ENCODE data around the gene BRD2. TPM values are rescaled to one million over a fixed set of nuclear protein-coding genes. Genes with fewer than 3 reads are reported as not detected.

The BRD2 gene
- total RNA-seq, 2 donors from 2014 or later: 134 to 169 TPM

- H3K27ac ChIP-seq: no peak overlapping the region
- no peak overlapping the region for H3K4me3 ChIP-seq
- no peak for TF ChIP-seq CTCF (IDR thresholded peaks at IDR 0.05)
- no peaks in the 10 kb centered on the region for H3K36me3 ChIP-seq
- no peaks in the 10 kb centered on the region for H3K9me3 ChIP-seq
- DNase-seq (ENCODE audit: low spot score) (no peak), ATAC-seq (ENCODE audit: insufficient number of reproducible peaks, low FRiP score, low read depth) (no peak)
- no peaks in the 10 kb centered on the region for H3K27me3 ChIP-seq (replicated peaks; ENCODE audit: insufficient read depth)
- no peaks in the 10 kb centered on the region for H3K4me1 ChIP-seq (ENCODE audit: control insufficient read depth in 1 of 2, low read depth in 2 of 2)
These were observed 22.4 kb upstream of the BRD2 start for GRCh38 chr6:32945953-32946352.

GRCh38 chr6:32946893-32947292 is 21.5 kb upstream of the BRD2 start:
- H3K27me3 ChIP-seq (replicated peaks; ENCODE audit: insufficient read depth): no peaks in the 10 kb centered on the region
- no peaks in the 10 kb centered on the region for H3K36me3 ChIP-seq
- H3K9me3 ChIP-seq: no peaks in the 10 kb centered on the region
- no peak for ATAC-seq (ENCODE audit: insufficient number of reproducible peaks, low FRiP score, low read depth)
- H3K4me1 ChIP-seq (ENCODE audit: control insufficient read depth in 1 of 2, low read depth in 2 of 2): no peaks in the 10 kb centered on the region
- DNase-seq (ENCODE audit: low spot score): no peak
- no peak for TF ChIP-seq CTCF (IDR thresholded peaks at IDR 0.05)
- H3K4me3 ChIP-seq: no peak overlapping the region
- no peak overlapping the region for H3K27ac ChIP-seq

- no peak for ATAC-seq (ENCODE audit: insufficient number of reproducible peaks, low FRiP score, low read depth)
- Histone ChIP-seq H3K4me3 (no peak overlapping the region), H3K27me3 (replicated peaks; ENCODE audit: insufficient read depth) (no peaks in the 10 kb centered on the region), H3K9me3 (no peaks in the 10 kb centered on the region), H3K36me3 (no peaks in the 10 kb centered on the region), H3K27ac (no peak overlapping the region), H3K4me1 (ENCODE audit: control insufficient read depth in 1 of 2, low read depth in 2 of 2) (no peaks in the 10 kb centered on the region)
- no peak for TF ChIP-seq CTCF (IDR thresholded peaks at IDR 0.05)
- no peak for DNase-seq (ENCODE audit: low spot score)
These were observed 20.6 kb upstream of the BRD2 start for GRCh38 chr6:32947552-32948465.

- no peaks in the 10 kb centered on the region for H3K36me3 ChIP-seq
- H3K27ac ChIP-seq: no peak overlapping the region
- ATAC-seq (ENCODE audit: insufficient number of reproducible peaks, low FRiP score, low read depth): no peak
- no peak overlapping the region for H3K4me3 ChIP-seq
- no peaks in the 10 kb centered on the region for H3K27me3 ChIP-seq (replicated peaks; ENCODE audit: insufficient read depth)
- no peak for TF ChIP-seq CTCF (IDR thresholded peaks at IDR 0.05)
- H3K9me3 ChIP-seq: no peaks in the 10 kb centered on the region
- no peak for DNase-seq (ENCODE audit: low spot score)
- H3K4me1 ChIP-seq (ENCODE audit: control insufficient read depth in 1 of 2, low read depth in 2 of 2): no peaks in the 10 kb centered on the region
These were observed 19.3 kb upstream of the BRD2 start for GRCh38 chr6:32949113-32949512.

- no peak for ATAC-seq (ENCODE audit: insufficient number of reproducible peaks, low FRiP score, low read depth)
- no peak for TF ChIP-seq CTCF (IDR thresholded peaks at IDR 0.05)
- no peak overlapping the region for H3K4me3 ChIP-seq
- no peak overlapping the region for H3K27ac ChIP-seq
- H3K4me1 ChIP-seq (ENCODE audit: control insufficient read depth in 1 of 2, low read depth in 2 of 2): no peaks in the 10 kb centered on the region
- H3K27me3 ChIP-seq (replicated peaks; ENCODE audit: insufficient read depth): no peaks in the 10 kb centered on the region
- DNase-seq (ENCODE audit: low spot score): no peak
- H3K36me3 ChIP-seq: no peaks in the 10 kb centered on the region
- no peaks in the 10 kb centered on the region for H3K9me3 ChIP-seq
These were observed 18.4 kb upstream of the BRD2 start for GRCh38 chr6:32950010-32950409.
